Cardiac septum (tissue), 1 donor: ENCODE measurements around the gene TGFB1. TPM values are rescaled to one million over a fixed set of nuclear protein-coding genes. Genes with fewer than 3 reads are reported as not detected.
"Not testable (repeated sequence)": the region's sequence is repeated elsewhere in the genome, so short reads cannot be mapped to it uniquely, and the experiment has no call there.

Experiments
- DNase-seq: peaks from one replicate; pipeline ENCODE4 v3.0.0-alpha.2; 2020; ENCODE audit warnings: low spot score
- intact Hi-C: fragments of 100-400 bp; cut with DNase I; formaldehyde crosslinking; loops from one replicate; pipeline ENCODE4 v1.14.0; 2022
- total RNA-seq: library from RNA; stranded (reverse); fragmentation: NEBNext Ultra II Directional; extraction: Animal tissue kit (Norgen Biotek cat#: 25700); gene quantifications from one replicate; pipeline ENCODE4 v1.2.1, GENCODE V29; 2021
- donor health status: DM: no; HTN: no; CAD: no.

TGFB1 gene
- total RNA-seq, 1 donor from 2014 or later = 26.4 TPM

GRCh38 chr19:41372501-41372900, 18.8 kb upstream of the TGFB1 start:
- no peak for DNase-seq
- intact Hi-C loops = no loop called here

- intact Hi-C loops = no loop called here
- DNase-seq = no peak
These were observed 17.8 kb upstream of the TGFB1 start for GRCh38 chr19:41371541-41371940.

- DNase-seq, intact Hi-C loops: not testable (repeated sequence)
These were observed 17.4 kb upstream of the TGFB1 start for GRCh38 chr19:41371119-41371518.

- DNase-seq = no peak
- intact Hi-C loops = no loop called here
These were observed 16.0 kb upstream of the TGFB1 start for GRCh38 chr19:41369769-41370168.

GRCh38 chr19:41367848-41368301, 14.2 kb upstream of the TGFB1 start:
- intact Hi-C loops = no loop called here
- no peak for DNase-seq

GRCh38 chr19:41366089-41366488, 12.4 kb upstream of the TGFB1 start:
- DNase-seq = no peak
- intact Hi-C loops = no loop called here

GRCh38 chr19:41364524-41365391, 11.0 kb upstream of the TGFB1 start:
- intact Hi-C loops = loop anchor here (5.0 kb wide), 1 partner anchor 33 kb away; the partner anchor contains the start of genes BCKDHA and EXOSC5
- no peak for DNase-seq

GRCh38 chr19:41363753-41364523, 10.2 kb upstream of the TGFB1 start, which contains the start of gene B9D2:
B9D2 (minus strand) TSS chr19:41364149; CDS start chr19:41363519, 630 bp downstream.
- DNase-seq = peak; percentile 98
- intact Hi-C loops = loop anchor here (5.0 kb wide), 1 partner anchor 33 kb away; the partner anchor contains the start of genes BCKDHA and EXOSC5

- DNase-seq = no peak
- intact Hi-C loops = loop anchor here (5.0 kb wide), 1 partner anchor 34 kb away; the partner anchor contains the start of genes BCKDHA and EXOSC5
These were observed 9.6 kb upstream of the TGFB1 start for GRCh38 chr19:41363371-41363752.

- intact Hi-C loops = loop anchor here (5.0 kb wide), 1 partner anchor 35 kb away; the partner anchor contains the start of genes BCKDHA and EXOSC5
- DNase-seq = no peak
These were observed 8.6 kb upstream of the TGFB1 start for GRCh38 chr19:41362143-41362847.

GRCh38 chr19:41359741-41360140, 6.0 kb upstream of the TGFB1 start:
- intact Hi-C loops = loop anchor here (5.0 kb wide), 1 partner anchor 38 kb away; the partner anchor contains the start of genes BCKDHA and EXOSC5
- no peak for DNase-seq

- no peak for DNase-seq
- intact Hi-C loops = no loop called here
These were observed 4.0 kb upstream of the TGFB1 start for GRCh38 chr19:41357746-41358145.

GRCh38 chr19:41356984-41357739, 3.4 kb upstream of the TGFB1 start:
- intact Hi-C loops = no loop called here
- DNase-seq = no peak

- no peak for DNase-seq
- intact Hi-C loops = no loop called here
These were observed 2.1 kb upstream of the TGFB1 start for GRCh38 chr19:41355802-41356201.

GRCh38 chr19:41355035-41355434, 1.3 kb upstream of the TGFB1 start:
- DNase-seq = no peak
- intact Hi-C loops = no loop called here

- no peak for DNase-seq
- intact Hi-C loops = loop anchor here (5.0 kb wide), 1 partner anchor 42 kb away; the partner anchor contains the start of gene CCDC97
These were observed 726 bp upstream of the TGFB1 start for GRCh38 chr19:41354343-41354953.

- intact Hi-C loops = loop anchor here (2.0 to 5.0 kb wide), 3 partner anchors 26 to 90 kb away; partner anchors contain the start of gene CCDC97
- DNase-seq = peak; percentile 92
These were observed 885 bp downstream of the TGFB1 start for GRCh38 chr19:41352609-41353465.
